ENCODE results near the gene IGFBP3. TPM values are rescaled to one million over a fixed set of nuclear protein-coding genes. Genes with fewer than 3 reads are reported as not detected.

Gene IGFBP3
- total RNA-seq, 1 donor from 2014 or later, result 22.0 TPM

DNA sequence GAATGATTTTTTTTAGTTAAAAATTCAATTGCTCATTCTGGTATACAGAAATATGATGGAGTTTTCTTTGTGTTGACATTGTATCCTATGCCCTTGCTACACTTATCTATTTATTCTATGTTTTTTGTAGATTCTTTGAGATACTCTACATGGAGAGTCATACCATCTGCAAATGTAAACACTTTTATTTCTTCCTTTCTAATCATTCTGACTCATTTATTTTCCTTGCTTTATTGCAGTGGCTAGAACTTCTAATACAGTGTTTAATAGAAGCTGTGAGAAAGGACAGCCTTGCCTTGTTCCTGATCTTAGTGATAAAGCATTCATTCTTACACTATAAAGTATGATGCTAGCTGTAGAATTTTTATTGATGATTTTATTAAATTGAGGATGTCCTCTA is 9.9 kb upstream of the IGFBP3 start:
- H3K9me3 Mint-ChIP-seq, result peaks cover 6% of the 10 kb centered on the region
- H3K9me3 ChIP-seq (ENCODE audit: low read depth), result no peaks in the 10 kb centered on the region
- H3K27ac ChIP-seq, result no peak overlapping the region
- no peaks in the 10 kb centered on the region for H3K4me1 ChIP-seq
- no peaks in the 10 kb centered on the region for H4K20me1 ChIP-seq (ENCODE audit: low read depth)
- no peak overlapping the region for H3K4me3 Mint-ChIP-seq
- no peaks in the 10 kb centered on the region for H3F3A ChIP-seq (ENCODE audit: low read depth)
- no peak overlapping the region for H3K27ac Mint-ChIP-seq
- H3K4me1 Mint-ChIP-seq, result no peaks in the 10 kb centered on the region
- no peak for DNase-seq (ENCODE audit: low spot score)
- no peak overlapping the region for H3K4me2 ChIP-seq
- no peak overlapping the region for H3K9ac ChIP-seq
- H3K27me3 ChIP-seq, result no peaks in the 10 kb centered on the region
- H3K27me3 Mint-ChIP-seq (ENCODE audit: insufficient read depth, low read depth), result peaks cover 2% of the 10 kb centered on the region
- no peak overlapping the region for H2AFZ ChIP-seq (replicated peaks)
- no peaks in the 10 kb centered on the region for H3K36me3 Mint-ChIP-seq
- no peaks in the 10 kb centered on the region for H3K79me2 ChIP-seq (ENCODE audit: low read depth)
- no peak overlapping the region for H3K4me3 ChIP-seq
- no peaks in the 10 kb centered on the region for H3K36me3 ChIP-seq
- TF ChIP-seq EZH2phosphoT487 (IDR thresholded peaks at IDR 0.05) (no peak), CTCF (IDR thresholded peaks at IDR 0.05) (no peak), EZH2 (IDR thresholded peaks at IDR 0.05) (no peak)

DNA sequence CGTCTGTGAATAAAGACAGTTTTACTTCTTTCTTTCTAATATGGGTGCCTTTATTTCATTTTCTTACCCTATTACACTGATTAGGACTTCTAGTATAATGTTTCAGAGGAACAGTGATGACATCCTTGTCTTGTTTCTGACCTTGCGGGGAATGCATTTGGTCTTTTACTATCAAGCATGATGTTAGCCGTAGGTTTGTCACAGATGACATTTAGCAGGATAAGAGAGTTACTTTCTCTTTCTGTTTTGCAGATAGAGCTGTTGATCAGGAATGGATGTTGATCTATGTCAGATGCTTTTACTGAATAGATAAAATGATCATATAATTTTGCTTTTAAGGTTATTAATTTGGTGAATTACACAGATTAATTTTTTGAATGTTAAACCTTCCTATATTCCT is 6.6 kb upstream of the IGFBP3 start:
- H3K4me3 ChIP-seq, result no peak overlapping the region
- H3K9me3 ChIP-seq (ENCODE audit: low read depth), result no peaks in the 10 kb centered on the region
- H2AFZ ChIP-seq (replicated peaks), result no peak overlapping the region
- H3K36me3 ChIP-seq, result no peaks in the 10 kb centered on the region
- peaks cover 4% of the 10 kb centered on the region for H3K27me3 ChIP-seq
- H3K4me3 Mint-ChIP-seq, result no peak overlapping the region
- H3K4me1 ChIP-seq, result peaks cover 10% of the 10 kb centered on the region
- H3K9me3 Mint-ChIP-seq, result peaks cover 6% of the 10 kb centered on the region
- no peaks in the 10 kb centered on the region for H4K20me1 ChIP-seq (ENCODE audit: low read depth)
- H3F3A ChIP-seq (ENCODE audit: low read depth), result peaks cover 11% of the 10 kb centered on the region
- H3K27ac Mint-ChIP-seq, result no peak overlapping the region
- H3K9ac ChIP-seq, result no peak overlapping the region
- H3K36me3 Mint-ChIP-seq, result no peaks in the 10 kb centered on the region
- H3K79me2 ChIP-seq (ENCODE audit: low read depth), result no peaks in the 10 kb centered on the region
- H3K27me3 Mint-ChIP-seq (ENCODE audit: insufficient read depth, low read depth), result peaks cover 8% of the 10 kb centered on the region
- no peak for DNase-seq (ENCODE audit: low spot score)
- peaks cover 7% of the 10 kb centered on the region for H3K4me1 Mint-ChIP-seq
- no peak overlapping the region for H3K4me2 ChIP-seq
- no peak for TF ChIP-seq EZH2phosphoT487 (IDR thresholded peaks at IDR 0.05)
- TF ChIP-seq CTCF (IDR thresholded peaks at IDR 0.05), result no peak
- no peak for TF ChIP-seq EZH2 (IDR thresholded peaks at IDR 0.05)
- H3K27ac ChIP-seq, result no peak overlapping the region

DNA sequence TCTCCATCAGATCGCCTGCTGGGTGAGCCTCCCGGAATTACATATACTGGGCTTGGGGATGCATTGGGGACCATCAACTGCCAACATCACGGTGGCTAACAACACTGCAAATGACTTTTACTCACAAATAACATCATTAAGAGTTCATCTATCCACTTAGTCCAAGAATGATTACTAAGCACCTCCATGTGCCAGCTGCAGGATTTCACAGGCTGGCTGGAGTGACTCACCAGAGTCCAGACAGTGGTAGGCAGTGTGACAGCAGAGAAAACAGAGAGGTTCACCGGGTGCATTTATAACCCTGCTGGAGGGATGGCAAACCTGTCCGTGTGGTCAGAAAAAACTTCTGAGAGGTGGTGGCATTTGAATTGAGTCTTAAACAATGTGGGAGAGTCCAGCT is 3.2 kb upstream of the IGFBP3 start:
- Histone ChIP-seq H3K36me3 (no peaks in the 10 kb centered on the region), H3K27ac (no peak overlapping the region), H3K9me3 (ENCODE audit: low read depth) (no peaks in the 10 kb centered on the region), H4K20me1 (ENCODE audit: low read depth) (peaks cover 11% of the 10 kb centered on the region), H3K4me2 (no peak overlapping the region), H3K79me2 (ENCODE audit: low read depth) (no peaks in the 10 kb centered on the region), H3F3A (ENCODE audit: low read depth) (peaks cover 17% of the 10 kb centered on the region), H2AFZ (replicated peaks) (no peak overlapping the region), H3K4me3 (no peak overlapping the region), H3K27me3 (peaks cover 39% of the 10 kb centered on the region), H3K4me1 (peaks cover 20% of the 10 kb centered on the region), H3K9ac (no peak overlapping the region)
- Mint-ChIP-seq H3K27me3 (ENCODE audit: insufficient read depth, low read depth) (peaks cover 33% of the 10 kb centered on the region), H3K27ac (no peak overlapping the region), H3K4me3 (no peak overlapping the region), H3K4me1 (peaks cover 24% of the 10 kb centered on the region), H3K9me3 (peaks cover 6% of the 10 kb centered on the region), H3K36me3 (no peaks in the 10 kb centered on the region)
- no peak for TF ChIP-seq EZH2phosphoT487 (IDR thresholded peaks at IDR 0.05)
- TF ChIP-seq CTCF (IDR thresholded peaks at IDR 0.05), result no peak
- TF ChIP-seq EZH2 (IDR thresholded peaks at IDR 0.05), result no peak
- no peak for DNase-seq (ENCODE audit: low spot score)
